Activated CD4-positive, alpha-beta T cell treated with anti-CD3 and anti-CD28 coated beads for 48 hours (primary cell): ENCODE results near the gene TMEM72.
A peak's percentile ranks its signal among the peaks of the same experiment; 100 is the strongest.

ENCODE experiments used
- DNase-seq: peaks from one replicate; pipeline ENCODE4 v3.0.0-alpha.2; 2020

Gene TMEM72

GRCh38 chr10:44921061-44921460 lies 9.9 kb downstream of the TMEM72 start:
- DNase-seq, result no peak

DNA sequence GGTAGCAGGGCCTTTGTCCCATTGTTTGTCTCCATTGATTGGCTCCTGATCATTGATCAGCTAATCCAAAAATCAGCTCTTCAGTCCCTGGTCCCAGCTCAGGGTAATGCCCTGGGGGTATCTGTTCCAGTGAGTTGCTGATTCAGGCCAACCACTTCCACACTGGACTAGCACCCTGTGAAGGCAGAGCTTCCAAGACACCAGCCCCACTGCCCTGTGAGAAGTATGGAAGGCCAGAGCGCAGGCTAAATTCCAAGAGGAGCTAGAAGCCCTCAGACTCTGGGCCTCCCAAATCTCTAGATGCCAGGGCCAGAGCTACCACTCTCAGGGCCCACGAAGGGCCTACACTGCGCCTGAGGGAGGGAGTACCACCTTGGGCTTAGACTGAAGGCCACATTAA lies 10.4 kb downstream of the TMEM72 start:
- DNase-seq, result no peak

- DNase-seq, result no peak
Observed at GRCh38 chr10:44922021-44922420, 10.9 kb downstream of the TMEM72 start.

DNA sequence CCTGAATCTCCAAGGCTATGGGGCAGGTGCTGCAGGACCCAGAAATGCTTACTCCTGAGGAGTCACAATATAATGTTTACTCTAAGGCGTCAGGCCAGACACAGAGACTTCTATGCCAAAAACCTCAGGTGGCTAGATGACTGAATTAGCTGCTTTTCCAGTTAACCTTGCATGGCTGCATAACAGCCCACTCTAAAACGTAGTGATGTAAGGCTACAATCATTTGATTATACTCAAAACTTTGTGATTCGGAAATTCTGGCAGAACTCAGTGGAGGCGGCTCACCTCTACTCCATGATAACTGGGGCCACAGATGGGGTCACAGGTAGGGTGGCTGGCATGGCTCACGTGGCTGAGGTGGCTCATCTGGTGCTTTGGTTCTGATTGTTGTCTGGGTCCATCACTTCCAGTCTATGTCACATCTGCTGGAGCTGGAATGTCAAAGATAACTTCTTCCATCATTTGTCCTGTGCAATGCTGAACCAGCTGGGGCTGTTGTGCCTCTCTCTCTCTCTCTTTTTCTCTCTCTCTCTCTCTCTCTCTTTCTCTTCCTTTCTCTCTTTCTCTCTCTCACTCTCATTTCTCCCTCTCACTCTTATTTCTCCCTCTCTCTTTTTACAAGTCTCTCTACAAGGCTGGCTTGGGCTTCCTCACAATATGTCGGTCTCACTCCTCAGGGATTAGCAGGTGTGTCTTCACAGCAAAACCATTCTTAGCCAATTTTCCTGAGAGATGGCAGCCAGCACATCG lies 11.8 kb downstream of the TMEM72 start:
- DNase-seq, result no peak

- DNase-seq, result no peak
Observed at GRCh38 chr10:44923611-44924010, 12.5 kb downstream of the TMEM72 start.

GRCh38 chr10:44924261-44925040 lies 13.3 kb downstream of the TMEM72 start:
- DNase-seq, result no peak

DNA sequence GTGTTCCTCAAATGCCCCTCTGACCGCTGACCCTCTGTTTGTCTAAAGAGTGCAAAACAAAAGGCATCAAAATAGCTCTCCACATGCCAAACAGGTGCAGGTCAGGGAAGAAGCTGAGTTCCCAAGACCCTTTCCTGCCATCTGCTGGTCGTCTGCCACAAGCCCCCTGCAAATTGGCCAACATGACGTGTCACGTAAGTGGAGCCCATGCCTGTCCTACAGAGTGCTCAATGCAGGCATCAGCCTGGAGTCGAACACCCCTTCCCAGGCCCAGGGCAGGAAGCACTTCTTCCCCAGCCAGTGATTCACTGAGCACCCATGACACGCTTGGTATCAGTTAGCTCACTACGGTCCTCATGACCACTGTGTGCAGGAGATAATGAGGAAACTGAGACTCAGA lies 14.1 kb downstream of the TMEM72 start:
- DNase-seq, result peak; percentile 8

DNA sequence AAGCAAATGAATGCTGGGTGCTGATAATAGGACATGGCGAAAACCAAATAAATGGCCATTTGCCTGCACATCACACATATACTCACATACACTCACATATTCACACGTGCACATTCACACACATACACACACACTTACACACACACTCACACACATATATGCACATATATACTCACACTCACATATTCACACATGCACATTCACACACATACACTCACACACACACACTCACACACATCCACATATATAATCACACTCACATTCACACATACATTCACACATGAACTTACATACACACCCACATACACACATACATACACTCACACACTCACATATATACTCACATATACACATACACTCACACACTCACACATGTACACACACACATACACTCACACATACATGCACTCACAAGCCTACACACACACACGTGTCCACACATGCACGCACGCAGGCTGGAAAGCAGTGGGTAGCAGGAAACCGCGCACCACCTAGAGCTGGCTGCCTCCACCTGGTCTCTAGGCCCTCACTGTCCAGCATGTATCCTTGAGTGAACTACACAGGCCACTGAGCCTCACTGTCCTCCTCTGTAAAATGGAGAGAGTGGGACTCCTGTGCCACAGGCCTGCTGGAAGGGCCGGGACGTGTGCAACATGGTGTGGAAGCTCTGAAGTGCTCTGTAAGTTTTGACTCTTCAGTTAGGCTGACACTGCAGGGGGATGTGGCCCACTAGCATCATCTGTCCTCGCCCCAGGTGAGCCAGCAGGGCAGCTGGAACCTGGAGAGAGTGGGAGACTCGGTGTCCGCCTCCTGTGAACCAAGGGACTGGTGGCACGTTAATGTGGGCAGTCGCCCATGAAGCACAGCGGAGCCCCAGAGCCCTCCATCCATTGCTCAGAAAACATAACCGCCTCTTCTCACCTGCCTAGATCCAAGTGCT lies 14.9 kb downstream of the TMEM72 start:
- no peak for DNase-seq

GRCh38 chr10:44926751-44927351 lies 15.7 kb downstream of the TMEM72 start:
- DNase-seq, result no peak

DNA sequence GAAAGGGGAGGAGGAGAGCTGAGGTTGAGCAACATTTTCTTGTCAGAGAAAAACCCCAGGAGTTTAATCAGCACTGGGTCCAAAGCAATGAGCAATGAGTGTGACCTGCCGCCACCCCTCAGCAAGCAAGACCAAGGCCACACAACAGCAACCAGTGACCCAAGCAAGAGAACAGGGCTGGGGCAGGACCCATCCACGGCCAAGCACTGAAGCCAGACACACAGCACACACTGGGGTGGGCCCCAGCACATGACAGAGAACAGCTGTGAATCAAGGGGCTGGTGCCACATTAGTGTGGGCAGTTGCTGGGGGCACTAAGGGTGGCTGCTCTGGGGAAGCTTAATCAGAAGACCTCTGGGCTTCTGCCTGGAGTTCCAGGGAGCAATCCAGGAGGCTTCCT lies 16.2 kb downstream of the TMEM72 start:
- DNase-seq, result no peak

DNA sequence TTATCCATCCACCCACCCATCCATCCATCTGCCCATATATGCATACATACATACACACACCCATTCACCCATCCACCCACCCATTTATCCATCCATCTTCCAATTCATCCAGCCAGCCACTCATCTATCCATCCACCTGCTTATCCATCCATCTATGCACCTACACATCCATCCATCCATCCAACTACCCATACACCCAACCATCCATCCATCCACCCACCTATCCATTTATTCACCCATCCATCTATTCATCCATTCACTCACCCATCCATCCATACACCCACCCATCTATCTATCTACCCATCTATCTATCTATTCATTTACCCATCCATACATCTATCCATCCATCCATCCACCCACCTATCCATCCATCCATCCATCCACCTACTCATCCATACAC lies 17.3 kb downstream of the TMEM72 start:
- no peak for DNase-seq

- no peak for DNase-seq
Observed at GRCh38 chr10:44929356-44930255, 18.5 kb downstream of the TMEM72 start.

GRCh38 chr10:44930904-44931620 lies 19.9 kb downstream of the TMEM72 start:
- no peak for DNase-seq

DNA sequence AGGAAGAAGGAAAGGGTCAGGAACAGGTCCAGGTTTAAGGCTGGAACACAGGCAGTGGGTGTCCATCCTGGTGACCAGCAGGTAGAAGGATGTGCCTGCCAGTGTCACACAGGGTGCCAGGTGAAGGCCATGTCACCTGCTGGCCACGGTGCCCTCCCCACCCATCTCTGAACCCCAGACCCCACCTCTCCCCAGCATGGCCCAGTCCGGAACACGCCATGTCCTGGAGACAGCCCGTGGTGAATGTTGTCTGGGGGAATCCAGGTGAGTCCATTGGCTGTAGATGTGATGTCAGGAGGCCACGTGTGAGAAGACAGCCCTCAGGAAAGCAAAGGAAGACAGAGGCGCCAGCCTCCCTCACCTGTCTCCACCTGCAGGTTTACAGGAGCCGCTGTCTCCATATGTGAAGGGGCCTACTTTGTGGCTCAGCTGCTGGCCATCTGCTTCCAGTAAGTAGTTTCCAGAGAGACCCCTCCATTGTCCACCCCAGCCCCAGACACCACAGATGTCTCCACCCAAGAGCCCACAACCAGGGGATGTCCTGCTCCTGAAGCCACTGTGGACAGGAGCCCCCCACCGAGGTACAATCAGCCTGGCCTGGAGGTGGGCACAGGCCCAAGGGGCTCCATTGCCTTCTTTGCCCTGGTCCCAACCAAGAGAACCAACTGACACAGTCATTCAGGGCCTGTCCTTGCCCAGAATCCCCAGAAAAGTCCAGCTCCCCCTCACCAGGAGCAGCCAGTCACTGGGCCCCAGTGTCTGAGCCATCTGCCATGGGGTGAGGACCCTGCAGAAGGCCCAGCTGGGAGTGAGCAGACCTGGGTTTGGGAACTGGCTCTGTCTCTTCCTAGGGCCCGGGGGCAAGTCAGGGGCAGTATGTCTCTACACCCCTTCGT lies 20.7 kb downstream of the TMEM72 start:
- no peak for DNase-seq

DNA sequence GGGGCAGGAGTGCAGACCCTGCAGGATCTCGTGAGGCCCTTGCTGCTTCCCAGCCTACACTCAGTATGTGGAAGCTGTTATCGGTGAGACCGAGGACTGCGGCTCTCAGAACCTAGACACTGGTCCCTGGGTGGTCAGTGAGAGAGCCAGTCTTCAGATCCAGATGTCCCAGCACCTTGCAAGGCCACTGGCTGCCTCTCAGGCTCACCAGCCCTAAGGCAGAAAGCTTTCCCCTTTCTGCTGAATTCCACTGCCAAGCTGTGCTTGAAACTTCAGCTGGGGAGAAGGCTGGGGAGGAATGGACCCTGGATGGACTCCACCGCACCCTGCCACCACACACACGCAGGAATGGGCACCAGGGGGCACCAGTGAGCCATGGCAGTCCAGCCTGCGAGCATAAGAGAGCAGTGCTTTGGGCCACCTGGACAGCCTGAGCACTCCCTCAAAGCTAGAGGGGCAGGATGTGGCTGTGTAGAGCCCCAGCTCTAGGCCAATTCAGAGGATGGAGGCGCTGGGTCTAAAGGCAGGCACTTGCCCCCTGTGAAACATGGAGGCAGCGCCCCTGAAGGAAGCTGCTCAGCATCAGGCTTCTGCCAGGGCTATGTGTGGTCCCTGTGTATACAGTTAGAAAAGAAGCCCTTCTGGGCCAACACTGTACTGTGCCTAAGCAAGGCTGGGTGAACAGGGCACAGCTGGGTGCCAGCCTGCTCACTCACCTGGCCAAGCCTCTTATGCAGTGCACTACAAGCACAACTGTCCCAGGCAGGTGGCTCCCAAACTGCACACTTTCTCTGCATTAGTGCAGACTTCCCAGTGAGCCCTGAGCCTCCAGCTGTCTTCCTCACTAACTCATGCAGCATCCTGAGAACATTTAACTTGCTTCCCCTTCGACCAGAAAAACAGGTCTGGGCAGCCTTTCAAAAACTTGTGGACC lies 21.6 kb downstream of the TMEM72 start:
- peak; percentile 90 for DNase-seq

DNA sequence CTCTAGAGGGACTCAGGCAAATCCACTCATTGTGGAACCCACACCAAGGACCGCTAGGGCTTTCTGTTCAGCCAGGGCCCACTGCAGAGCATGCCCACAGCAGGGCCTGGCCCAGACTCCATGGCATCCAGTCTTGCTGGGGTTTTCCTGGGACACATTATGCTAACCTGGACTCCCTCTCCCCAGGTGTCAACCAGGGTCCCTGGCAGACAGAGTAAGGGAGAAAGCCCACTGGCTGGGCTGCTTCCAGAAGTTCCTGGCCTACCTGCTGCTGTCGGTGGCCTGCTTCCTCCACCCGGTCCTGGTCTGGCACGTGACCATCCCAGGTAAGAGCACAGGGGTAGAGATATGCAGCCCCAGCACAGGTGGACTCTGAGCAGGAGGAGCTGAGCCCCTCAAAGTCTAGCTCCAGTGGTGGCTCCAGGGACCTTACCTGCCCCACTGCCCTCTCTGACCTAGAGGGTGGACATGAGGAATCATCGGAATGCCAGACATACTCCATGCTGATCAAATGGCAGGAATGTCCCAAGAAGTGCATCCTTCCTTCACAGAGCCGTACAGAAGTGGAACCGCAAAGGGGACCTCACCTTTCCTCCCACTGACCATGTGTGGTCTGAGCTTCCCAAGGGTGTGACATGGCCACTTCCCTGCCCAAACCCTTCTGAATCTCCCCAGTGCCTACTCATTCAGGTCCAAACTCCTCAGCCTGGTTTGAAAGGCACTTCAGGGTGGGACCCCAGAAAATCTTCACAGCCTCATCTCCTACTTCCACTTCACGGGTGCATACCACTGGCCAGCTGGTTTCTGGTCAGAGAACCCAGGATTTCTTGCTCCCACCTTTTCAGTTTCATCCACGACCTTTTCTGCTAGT lies 22.5 kb downstream of the TMEM72 start:
- no peak for DNase-seq

- DNase-seq, result no peak
Observed at GRCh38 chr10:44934416-44935200, 23.5 kb downstream of the TMEM72 start.
